ENCODE measurements around the gene MITF.

Gene MITF

GRCh38 chr3:69983546-69984265 is 244.4 kb downstream of the MITF start:
- H3K4me3 ChIP-seq (ENCODE audit: low read depth, low read length) = no peak overlapping the region
- DNase-seq (ENCODE audit: low read depth) = no peak

- H3K4me3 ChIP-seq (ENCODE audit: low read depth, low read length) = no peak overlapping the region
- DNase-seq (ENCODE audit: low read depth) = no peak
Observed at GRCh38 chr3:69985266-69985665, 246.0 kb downstream of the MITF start.

DNA sequence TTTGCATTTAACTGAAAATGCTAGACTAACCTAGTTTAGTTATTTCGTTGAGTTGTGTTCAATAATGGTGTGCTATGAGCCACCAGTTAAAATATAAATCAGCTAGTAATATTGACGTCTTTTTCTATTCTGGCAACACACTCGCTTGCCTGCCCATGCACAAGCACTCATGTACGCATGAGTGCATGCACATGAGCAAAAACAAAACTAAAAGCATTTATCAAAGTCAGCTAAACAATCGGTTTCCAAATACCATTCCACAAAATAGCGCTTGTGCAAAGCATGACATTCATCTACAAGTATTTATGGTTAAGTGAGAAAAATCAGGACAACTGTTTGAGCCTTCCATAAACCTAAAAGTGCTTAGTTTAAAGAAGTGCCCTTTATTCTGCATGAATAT is 247.2 kb downstream of the MITF start:
- DNase-seq (ENCODE audit: low read depth) = no peak
- H3K4me3 ChIP-seq (ENCODE audit: low read depth, low read length) = no peak overlapping the region

DNA sequence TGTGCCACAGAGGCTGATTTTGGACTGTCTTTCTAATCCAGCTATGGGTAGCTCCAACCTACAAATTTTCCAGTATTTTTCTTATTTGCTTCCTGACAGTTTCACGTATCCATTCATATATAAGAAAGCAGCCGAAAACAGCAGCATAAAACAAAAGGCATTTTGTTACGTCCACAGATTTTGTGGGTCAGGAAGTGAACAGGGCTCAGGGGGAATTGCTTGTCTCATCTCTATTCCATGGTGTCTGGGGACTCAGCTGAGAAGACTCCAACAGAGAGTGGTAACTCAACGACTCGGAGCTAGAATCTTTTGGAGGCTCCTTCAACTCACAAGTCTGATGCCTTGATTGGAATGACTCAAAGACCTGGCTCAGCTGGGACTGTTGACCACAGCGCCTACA is 248.6 kb downstream of the MITF start:
- no peak for DNase-seq (ENCODE audit: low read depth)
- H3K4me3 ChIP-seq (ENCODE audit: low read depth, low read length) = no peak overlapping the region

- H3K4me3 ChIP-seq (ENCODE audit: low read depth, low read length) = no peak overlapping the region
Observed at GRCh38 chr3:69993757-69994156, 254.5 kb downstream of the MITF start.

DNA sequence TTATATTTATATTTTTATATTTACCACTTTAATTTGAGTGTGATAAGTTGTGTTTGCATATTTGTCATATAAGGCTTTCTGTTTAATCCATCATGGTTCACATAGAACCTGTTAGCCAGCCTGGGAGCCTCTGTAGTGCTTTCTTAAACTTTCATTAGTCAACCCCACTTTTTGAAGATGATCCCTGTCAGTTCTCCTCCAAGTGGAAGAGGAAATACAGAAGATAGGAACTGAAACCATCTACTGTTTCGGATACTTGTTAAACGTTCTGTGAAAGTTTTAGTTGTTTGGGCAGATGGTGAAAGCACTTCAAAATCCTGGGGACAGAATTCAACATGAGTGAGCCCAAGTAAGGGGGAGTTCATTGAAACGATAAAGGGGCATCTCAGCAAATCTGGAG is 255.7 kb downstream of the MITF start:
- H3K4me3 ChIP-seq (ENCODE audit: low read depth, low read length) = no peak overlapping the region
- no peak for DNase-seq (ENCODE audit: low read depth)

More at GRCh38 chr3:69993757-69994156, 254.5 kb downstream of the MITF start:
- no peak for DNase-seq (ENCODE audit: low read depth)

- H3K4me3 ChIP-seq (ENCODE audit: low read depth, low read length) = no peak overlapping the region
- no peak for DNase-seq (ENCODE audit: low read depth)
Observed at GRCh38 chr3:69997631-69998307, 258.5 kb downstream of the MITF start.

DNA sequence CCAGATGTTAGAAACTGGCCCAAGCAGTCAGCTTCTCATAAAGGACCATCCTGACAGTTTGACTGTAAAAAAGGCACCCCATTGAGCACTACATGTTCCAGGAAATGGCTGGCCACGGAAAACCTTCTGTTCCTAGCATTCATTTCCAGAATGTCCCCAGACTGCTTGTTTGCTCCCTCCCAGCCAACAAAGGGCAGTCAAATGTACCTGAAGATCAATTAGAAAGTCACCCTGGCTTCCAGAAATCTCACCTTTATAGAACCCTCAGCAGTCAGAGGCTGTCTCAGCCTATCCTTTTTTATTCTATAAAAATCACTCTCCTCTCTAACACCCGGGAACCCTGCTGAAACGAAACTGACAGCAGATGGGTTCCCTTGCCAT is 259.5 kb downstream of the MITF start:
- no peak for DNase-seq (ENCODE audit: low read depth)
- H3K4me3 ChIP-seq (ENCODE audit: low read depth, low read length) = no peak overlapping the region

DNA sequence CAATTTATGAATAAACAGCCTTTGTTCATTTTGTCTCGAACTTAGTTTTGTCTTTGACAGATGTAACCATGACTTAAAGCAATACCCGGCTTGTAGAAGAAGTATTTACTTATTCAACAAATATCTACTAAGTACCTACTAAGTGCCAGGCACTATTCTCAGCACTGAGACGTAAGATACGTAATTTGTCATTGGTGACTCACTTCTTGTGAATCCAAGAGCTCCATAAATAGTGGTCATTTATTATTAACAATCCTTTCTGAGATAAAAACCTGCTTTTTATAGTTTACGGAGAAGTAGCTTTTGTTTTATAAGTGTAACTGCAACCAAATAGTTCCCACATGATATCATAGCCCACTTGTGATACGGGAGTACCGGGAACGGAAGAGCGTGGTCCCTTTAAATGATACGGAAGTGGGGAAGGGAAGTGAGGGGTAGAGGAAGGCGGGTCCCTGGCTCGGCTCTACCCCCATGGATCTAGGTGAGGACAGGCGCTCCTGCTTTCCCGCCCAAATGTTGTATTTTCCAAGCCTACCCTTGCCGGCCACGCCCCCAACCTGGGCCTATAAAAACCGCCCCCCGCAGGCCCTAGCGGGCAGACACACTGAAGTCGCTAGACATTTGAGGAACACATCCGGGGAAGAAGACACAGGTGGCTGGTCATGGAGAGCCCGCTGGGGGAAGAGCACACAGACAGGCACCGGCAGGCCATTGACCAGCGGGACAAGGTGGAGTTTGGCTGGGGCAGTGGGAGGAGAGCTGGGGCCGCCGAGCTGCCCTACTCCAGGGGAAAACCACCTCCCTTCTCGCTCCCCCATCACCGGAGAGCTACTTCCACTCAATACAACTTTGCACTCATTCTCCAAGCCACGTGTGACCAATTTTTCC is 260.1 kb downstream of the MITF start, which contains the start of gene SAMMSON:
Gene SAMMSON, plus strand, starts transcription at position 594 of the 888 bp plus-strand sequence.
- H3K4me3 ChIP-seq (ENCODE audit: low read depth, low read length) = no peak within 1 kb of the TSS
- DNase-seq (ENCODE audit: low read depth) = no peak

GRCh38 chr3:70000028-70000410 is 260.8 kb downstream of the MITF start:
- no peak overlapping the region for H3K4me3 ChIP-seq (ENCODE audit: low read depth, low read length)
- no peak for DNase-seq (ENCODE audit: low read depth)

DNA sequence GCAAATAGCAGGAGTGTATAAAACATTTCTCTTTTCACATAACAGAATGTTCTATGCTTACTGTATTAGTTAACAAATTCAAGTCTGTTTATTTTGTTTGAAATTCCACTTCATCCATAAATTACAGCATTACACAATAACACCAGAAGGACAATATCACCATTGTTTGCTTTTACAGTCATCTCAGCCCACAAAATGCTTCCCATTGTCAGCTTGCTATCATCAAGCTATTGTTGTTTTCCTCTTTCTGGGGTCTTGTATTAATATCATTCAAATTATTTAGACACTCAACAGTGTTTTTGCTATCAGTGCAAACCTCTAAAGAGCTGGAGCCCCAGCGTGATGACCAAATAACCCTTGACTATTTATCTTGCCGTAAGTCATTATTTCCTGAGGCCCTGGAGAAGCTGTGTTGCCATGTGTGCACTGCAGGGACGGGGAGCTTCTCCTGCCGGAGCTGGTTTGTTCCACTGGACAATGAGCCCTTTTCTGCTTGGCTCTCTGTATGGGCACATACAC is 261.4 kb downstream of the MITF start:
- H3K4me3 ChIP-seq (ENCODE audit: low read depth, low read length) = no peak overlapping the region
- no peak for DNase-seq (ENCODE audit: low read depth)

DNA sequence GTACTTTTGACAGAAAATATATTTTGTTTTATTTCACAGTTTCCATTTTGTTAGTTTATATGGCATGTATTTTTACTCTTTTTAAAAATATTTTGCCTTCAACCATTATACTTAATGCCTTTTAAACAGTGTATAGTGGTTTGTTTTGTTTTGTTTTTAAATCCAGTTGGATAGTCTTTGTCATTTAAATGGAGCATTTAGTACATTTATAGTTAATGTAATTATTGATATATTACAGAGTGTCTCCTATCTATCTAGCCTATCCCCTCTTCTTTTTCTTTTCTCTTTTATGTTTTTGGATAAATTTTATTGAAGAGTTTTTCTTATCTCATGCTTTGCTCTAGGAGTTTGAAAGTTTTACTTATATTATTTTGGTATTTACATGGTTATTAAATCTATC is 263.9 kb downstream of the MITF start:
- no peak for DNase-seq (ENCODE audit: low read depth)
- H3K4me3 ChIP-seq (ENCODE audit: low read depth, low read length) = no peak overlapping the region

DNA sequence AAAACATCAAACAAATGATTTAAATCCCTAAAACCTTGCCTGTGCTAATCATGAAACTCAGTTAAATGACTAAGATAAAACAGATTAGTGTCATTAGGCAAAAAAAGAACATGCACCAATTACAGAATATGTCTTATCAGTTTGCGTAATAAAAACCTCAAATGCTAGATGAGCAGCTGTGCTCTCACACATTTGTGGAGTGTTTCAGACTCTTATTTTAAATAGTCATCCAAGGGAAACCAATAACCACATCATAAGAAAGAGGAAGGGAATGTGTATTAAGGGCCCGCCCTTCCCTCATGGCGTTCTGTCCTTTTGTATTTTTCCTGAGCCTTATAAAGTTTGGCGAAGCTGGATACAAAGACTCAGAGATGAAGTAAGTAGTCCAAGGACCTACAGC is 266.8 kb downstream of the MITF start:
- no peak overlapping the region for H3K4me3 ChIP-seq (ENCODE audit: low read depth, low read length)
- DNase-seq (ENCODE audit: low read depth) = no peak

DNA sequence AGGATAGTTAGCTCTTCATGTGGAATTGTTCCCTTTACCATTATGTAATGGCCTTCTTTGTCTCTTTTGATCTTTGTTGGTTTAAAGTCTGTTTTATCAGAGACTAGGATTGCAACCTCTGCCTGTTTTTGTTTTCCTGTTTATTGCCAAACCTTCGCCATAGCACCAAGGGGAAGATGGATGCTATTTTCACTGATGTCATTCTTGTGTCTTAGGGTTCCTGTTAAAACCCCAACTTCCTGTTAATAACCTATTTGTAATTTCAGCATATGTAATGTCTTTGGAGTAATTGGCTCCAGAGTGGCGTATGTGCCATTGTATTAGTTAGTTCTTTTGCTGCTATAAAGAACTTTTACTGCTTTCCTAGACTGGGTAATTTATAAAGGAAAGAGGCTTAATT is 271.1 kb downstream of the MITF start:
- no peak overlapping the region for H3K4me3 ChIP-seq (ENCODE audit: low read depth, low read length)
- no peak for DNase-seq (ENCODE audit: low read depth)

- H3K4me3 ChIP-seq (ENCODE audit: low read depth, low read length) = no peak overlapping the region
- no peak for DNase-seq (ENCODE audit: low read depth)
Observed at GRCh38 chr3:70011582-70011981, 272.3 kb downstream of the MITF start.

All from skeletal muscle cell (primary cell).